IPS-18c (cell line): ENCODE data around the gene SELENOV.

Experiments
- H3K4me3 ChIP-seq: 2 replicates; pipeline ENCODE4 v1.7.0; 2013; ENCODE audit warnings: low read depth, mild to moderate bottlenecking, low read length, moderate library complexity; ENCODE audit not compliant: insufficient read depth
- H3K9me3 ChIP-seq: one replicate; pipeline ENCODE4 v1.6.1; 2013; ENCODE audit warnings: mild to moderate bottlenecking, low read length, moderate library complexity; ENCODE audit not compliant: control insufficient read depth, insufficient read depth

The SELENOV gene

DNA sequence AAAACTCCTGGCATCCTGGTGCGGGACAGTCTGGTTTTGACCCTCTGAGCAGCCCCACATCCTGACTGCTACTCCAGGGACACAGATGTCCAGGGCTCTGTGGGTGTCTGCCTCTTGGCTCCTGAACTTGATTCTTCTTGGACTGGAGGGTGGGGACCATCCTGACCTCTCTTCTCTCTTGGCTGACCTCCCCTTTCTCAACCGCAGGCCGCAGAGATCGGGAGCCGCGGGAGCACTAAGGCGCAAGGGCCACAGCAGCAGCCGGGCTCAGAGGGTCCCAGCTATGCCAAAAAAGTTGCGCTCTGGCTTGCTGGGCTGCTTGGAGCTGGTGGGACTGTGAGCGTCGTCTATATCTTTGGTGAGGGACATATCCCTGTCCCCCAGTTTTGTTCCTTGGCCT, 33.3 kb upstream of the SELENOV start:
- Histone ChIP-seq H3K9me3 (peaks cover 3% of the 10 kb centered on the region), H3K4me3 (peak overlapping the region; percentile 95)

DNA sequence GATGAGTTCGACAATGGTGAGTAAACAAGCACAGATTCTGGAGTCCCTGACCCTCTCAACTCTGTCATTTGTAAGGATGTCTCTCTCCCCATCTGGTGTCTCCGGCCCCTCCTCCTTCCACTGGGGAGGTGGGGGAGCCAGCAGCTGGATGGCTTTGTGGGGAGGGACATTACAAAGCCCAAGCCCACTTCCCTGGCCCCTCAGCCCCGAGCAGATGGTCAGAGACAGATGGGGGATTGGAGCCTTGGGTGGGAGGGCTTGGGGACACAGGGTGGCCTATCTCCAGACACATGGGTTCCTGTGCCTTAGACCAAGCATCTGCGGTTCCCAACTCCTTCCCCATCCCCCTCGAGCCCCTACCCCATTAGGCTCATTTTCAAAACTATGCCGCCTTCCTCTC, 31.8 kb upstream of the SELENOV start:
- no peak overlapping the region for H3K4me3 ChIP-seq
- H3K9me3 ChIP-seq, result peaks cover 3% of the 10 kb centered on the region

- no peak overlapping the region for H3K4me3 ChIP-seq
These were observed 25.2 kb upstream of the SELENOV start for GRCh38 chr19:39489756-39490155.

DNA sequence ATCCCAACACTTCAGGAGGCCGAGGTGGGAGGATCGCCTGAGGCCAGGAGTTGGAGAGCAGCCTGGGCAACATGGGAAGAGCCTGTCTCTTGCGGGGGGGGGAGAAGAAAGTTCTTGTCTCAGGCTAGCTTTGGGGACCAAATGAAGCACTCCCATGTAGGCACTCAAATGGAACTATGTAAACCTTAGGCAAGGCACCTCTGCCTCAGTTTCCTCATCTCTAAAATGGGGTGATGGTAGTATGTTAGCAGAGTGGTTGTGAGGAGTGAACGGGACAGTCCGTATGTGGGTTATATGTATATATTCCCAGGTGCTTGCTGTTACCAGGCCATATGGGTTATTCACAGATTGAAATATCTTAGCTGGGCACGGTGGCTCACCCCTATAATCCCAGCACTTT, 22.7 kb upstream of the SELENOV start:
- Histone ChIP-seq H3K4me3 (no peak overlapping the region), H3K9me3 (no peaks in the 10 kb centered on the region)

More at GRCh38 chr19:39489756-39490155, 25.2 kb upstream of the SELENOV start:
- no peaks in the 10 kb centered on the region for H3K9me3 ChIP-seq

DNA sequence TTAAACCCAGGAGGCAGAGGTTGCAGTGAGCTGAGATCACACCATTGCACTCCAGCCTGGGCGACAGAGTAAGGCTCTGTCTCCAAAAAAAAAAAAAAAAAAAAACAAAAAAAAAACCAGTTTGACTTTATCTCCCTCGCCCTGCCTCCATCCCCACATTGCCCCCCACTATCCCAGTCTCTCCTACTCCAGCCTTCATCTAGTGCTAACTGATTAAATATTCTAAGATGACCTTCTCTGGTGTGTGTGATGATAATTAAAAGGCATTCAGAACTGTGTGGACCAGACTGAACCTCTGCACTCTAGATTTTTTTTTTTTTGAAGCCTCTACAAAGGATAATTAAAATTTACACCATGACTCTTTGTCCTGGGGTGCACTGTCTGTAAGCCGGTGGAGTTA, 22.2 kb upstream of the SELENOV start:
- H3K4me3 ChIP-seq, result no peak overlapping the region
- H3K9me3 ChIP-seq, result no peaks in the 10 kb centered on the region

DNA sequence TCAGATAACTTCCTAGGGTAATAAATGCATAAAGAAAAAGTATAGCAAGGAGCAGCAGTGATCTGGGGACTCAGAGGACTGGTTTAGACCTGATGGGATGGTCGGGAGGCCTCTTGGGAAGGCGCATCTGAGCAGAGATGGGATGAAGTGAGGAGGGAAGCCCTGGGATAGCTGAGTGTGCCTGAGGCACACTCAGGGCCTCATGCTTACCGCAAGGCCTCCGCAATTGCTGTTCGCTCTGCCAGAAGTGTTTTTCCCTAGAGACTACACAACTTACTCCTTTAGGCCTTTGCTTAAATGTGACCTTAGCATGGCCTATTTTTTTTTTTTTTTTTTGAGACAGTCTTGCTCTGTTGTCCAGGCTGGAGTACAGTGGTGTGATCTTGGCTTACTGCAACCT, 20.3 kb upstream of the SELENOV start:
- H3K4me3 ChIP-seq, result no peak overlapping the region
- no peaks in the 10 kb centered on the region for H3K9me3 ChIP-seq

DNA sequence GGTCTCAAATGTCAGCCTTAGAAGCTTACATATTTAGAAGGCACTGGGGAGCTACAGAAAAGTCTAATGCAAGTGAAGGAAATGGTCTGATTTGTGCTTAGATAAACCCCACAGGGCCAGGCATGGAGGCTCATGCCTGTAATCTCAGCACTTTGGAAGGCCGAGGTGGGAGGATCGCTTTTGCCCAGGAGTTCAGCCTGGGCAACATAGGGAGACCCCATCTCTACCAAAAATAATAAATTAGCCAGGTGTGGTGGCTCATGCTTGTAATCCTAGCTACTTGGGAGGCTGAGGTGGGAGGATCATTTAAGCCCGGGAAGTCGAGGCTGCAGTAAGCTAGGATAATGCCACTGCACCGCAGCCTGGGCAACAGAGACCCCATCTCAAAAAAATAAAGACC, 18.9 kb upstream of the SELENOV start:
- Histone ChIP-seq H3K9me3 (no peaks in the 10 kb centered on the region), H3K4me3 (no peak overlapping the region)

DNA sequence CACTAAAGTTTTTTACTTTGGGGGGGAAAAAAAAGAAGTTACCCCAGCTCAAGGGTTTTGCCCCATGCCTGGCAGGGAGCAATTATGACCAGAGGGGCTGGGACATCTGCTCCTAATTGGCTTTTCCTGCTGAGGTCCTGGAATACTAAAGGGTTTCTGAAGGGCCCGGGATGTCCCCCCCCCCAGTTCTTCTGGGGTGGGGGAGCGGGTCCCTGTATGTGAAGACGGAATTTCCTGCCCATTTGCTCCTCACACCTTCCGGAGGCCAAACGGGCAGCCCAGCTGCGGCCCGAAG, 17.3 kb upstream of the SELENOV start:
- Histone ChIP-seq H3K4me3 (no peak overlapping the region; the same call in 1 of the 2 replicates), H3K9me3 (no peaks in the 10 kb centered on the region)

GRCh38 chr19:39497996-39498797, 16.7 kb upstream of the SELENOV start:
- H3K9me3 ChIP-seq, result no peaks in the 10 kb centered on the region
- H3K4me3 ChIP-seq, result peak overlapping the region; percentile 57

DNA sequence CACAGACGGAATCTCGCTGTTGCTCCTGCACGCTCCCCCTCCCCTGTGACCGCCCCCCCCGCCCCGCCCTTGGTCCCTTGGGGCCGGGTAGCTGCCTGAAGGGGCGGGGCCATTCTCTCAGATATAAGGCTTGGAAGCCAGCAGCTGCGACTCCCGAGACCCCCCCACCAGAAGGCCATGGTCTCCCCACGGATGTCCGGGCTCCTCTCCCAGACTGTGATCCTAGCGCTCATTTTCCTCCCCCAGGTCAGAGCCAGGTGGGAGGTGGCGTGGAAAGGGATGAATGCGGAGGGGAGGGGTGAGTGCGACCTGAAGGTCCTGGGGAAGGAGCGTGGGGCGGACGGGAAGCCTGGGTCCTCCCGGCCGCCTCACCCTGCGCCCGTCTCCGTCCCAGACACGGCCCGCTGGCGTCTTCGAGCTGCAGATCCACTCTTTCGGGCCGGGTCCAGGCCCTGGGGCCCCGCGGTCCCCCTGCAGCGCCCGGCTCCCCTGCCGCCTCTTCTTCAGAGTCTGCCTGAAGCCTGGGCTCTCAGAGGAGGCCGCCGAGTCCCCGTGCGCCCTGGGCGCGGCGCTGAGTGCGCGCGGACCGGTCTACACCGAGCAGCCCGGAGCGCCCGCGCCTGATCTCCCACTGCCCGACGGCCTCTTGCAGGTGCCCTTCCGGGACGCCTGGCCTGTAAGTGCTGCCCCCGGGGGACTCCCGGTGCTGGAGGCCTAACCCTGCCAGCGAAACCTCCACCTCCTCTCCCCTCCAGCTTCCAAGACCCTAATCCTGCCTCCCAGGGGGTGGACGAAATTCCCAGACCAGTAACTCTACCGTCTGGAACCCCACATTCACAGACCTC, 15.9 kb upstream of the SELENOV start, which contains the start of gene DLL3:
DLL3 (plus strand) TSS at position 150 of the 845 bp plus-strand sequence; CDS start at position 178, 28 bp downstream.
- H3K9me3 ChIP-seq, result no peaks in the 10 kb centered on the region
- peak within 1 kb of the TSS; percentile 57 for H3K4me3 ChIP-seq

GRCh38 chr19:39499932-39500331, 15.0 kb upstream of the SELENOV start:
- no peak overlapping the region for H3K4me3 ChIP-seq
- no peaks in the 10 kb centered on the region for H3K9me3 ChIP-seq

GRCh38 chr19:39500543-39500942, 14.4 kb upstream of the SELENOV start:
- no peak overlapping the region for H3K4me3 ChIP-seq
- no peaks in the 10 kb centered on the region for H3K9me3 ChIP-seq

- peaks cover under 1% of the 10 kb centered on the region for H3K9me3 ChIP-seq
- no peak overlapping the region for H3K4me3 ChIP-seq
These were observed 13.6 kb upstream of the SELENOV start for GRCh38 chr19:39501340-39501739.

- Histone ChIP-seq H3K9me3 (peaks cover 4% of the 10 kb centered on the region), H3K4me3 (no peak overlapping the region)
These were observed 12.1 kb upstream of the SELENOV start for GRCh38 chr19:39502640-39503417.

GRCh38 chr19:39506598-39506943, 8.4 kb upstream of the SELENOV start:
- Histone ChIP-seq H3K9me3 (peaks cover 4% of the 10 kb centered on the region), H3K4me3 (no peak overlapping the region)

- Histone ChIP-seq H3K9me3 (peaks cover 4% of the 10 kb centered on the region), H3K4me3 (peak overlapping the region; percentile 63)
These were observed 7.8 kb upstream of the SELENOV start for GRCh38 chr19:39506944-39507714.
